ENCODE measurements around the gene AAK1.
"Not testable (repeated sequence)": the region's sequence is repeated elsewhere in the genome, so short reads cannot be mapped to it uniquely, and the experiment has no call there.

The AAK1 gene

GRCh38 chr2:69477627-69478026 is 165.9 kb downstream of the AAK1 start:
- no peak for DNase-seq

- DNase-seq, result no peak
These were observed 168.9 kb downstream of the AAK1 start for GRCh38 chr2:69474688-69475087.

GRCh38 chr2:69471793-69472192 is 171.7 kb downstream of the AAK1 start:
- DNase-seq, result no peak

- no peak for DNase-seq
These were observed 172.6 kb downstream of the AAK1 start for GRCh38 chr2:69470911-69471310.

GRCh38 chr2:69469784-69470183 is 173.8 kb downstream of the AAK1 start:
- DNase-seq, result no peak

GRCh38 chr2:69469375-69469774 is 174.2 kb downstream of the AAK1 start:
- no peak for DNase-seq

- no peak for DNase-seq
These were observed 176.8 kb downstream of the AAK1 start for GRCh38 chr2:69466728-69467127.

GRCh38 chr2:69465513-69466456 is 177.8 kb downstream of the AAK1 start:
- DNase-seq, result no peak

GRCh38 chr2:69464575-69464974 is 179.0 kb downstream of the AAK1 start:
- DNase-seq, result peak; percentile 43

- DNase-seq, result no peak
These were observed 180.8 kb downstream of the AAK1 start for GRCh38 chr2:69462780-69463179.

GRCh38 chr2:69461404-69461803 is 182.1 kb downstream of the AAK1 start:
- no peak for DNase-seq

- DNase-seq, result no peak
These were observed 183.6 kb downstream of the AAK1 start for GRCh38 chr2:69459936-69460335.

GRCh38 chr2:69456950-69457445 is 186.5 kb downstream of the AAK1 start:
- no peak for DNase-seq

GRCh38 chr2:69456154-69456553 is 187.4 kb downstream of the AAK1 start:
- no peak for DNase-seq

- no peak for DNase-seq
These were observed 188.6 kb downstream of the AAK1 start for GRCh38 chr2:69454976-69455375.

- DNase-seq, result no peak
These were observed 189.9 kb downstream of the AAK1 start for GRCh38 chr2:69453475-69454129.

GRCh38 chr2:69452687-69453086 is 190.9 kb downstream of the AAK1 start:
- no peak for DNase-seq

- no peak for DNase-seq
These were observed 192.7 kb downstream of the AAK1 start for GRCh38 chr2:69450735-69451416.

GRCh38 chr2:69449906-69450305 is 193.6 kb downstream of the AAK1 start:
- no peak for DNase-seq

GRCh38 chr2:69443673-69444072 is 199.9 kb downstream of the AAK1 start:
- DNase-seq, result not testable (repeated sequence)

GRCh38 chr2:69439499-69439898 is 204.0 kb downstream of the AAK1 start:
- DNase-seq, result not testable (repeated sequence)

- DNase-seq, result no peak
These were observed 205.0 kb downstream of the AAK1 start for GRCh38 chr2:69438580-69438979.

GRCh38 chr2:69437751-69438154 is 205.8 kb downstream of the AAK1 start:
- no peak for DNase-seq
